NK-92 treated with Interleukin-12 subunit alpha and Interleukin-12 subunit beta, amount 100 ng/mL, for 24 hours (cell line): Measurements from ENCODE around the gene HSD17B8.

Source experiments
- DNase-seq: peaks from one replicate; lab custom pipeline; 2025; lab: John Stamatoyannopoulos, UW

The HSD17B8 gene

DNA sequence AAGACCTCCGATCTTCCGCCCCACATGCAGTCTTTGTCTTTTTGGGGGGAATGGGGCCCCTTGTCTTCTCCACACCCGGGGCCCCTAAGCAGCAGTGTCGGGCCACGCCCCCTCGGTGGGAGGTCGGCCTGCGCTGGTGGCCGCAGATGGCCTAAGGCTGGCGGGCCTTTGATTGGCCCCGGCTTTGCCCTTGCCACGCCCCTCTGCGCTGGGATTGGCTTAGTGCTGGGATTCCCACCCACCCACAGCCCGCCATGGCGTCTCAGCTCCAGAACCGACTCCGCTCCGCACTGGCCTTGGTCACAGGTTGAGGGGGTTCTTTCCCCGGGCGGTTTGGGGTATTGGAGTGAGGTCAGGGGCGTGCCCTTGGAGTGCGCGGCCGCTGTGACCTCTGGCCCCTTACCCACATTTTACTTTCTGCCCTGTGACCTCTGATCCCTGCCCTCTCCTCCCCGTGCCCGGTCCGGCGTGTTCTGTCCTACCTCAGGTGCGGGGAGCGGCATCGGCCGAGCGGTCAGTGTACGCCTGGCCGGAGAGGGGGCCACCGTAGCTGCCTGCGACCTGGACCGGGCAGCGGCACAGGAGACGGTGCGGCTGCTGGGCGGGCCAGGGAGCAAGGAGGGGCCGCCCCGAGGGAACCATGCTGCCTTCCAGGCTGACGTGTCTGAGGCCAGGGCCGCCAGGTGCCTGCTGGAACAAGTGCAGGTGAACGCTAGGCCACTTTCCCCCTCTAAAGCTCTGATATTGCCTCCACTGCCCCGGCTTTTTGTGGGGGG is at the start of gene HSD17B8:
TSS of gene HSD17B8 (plus strand) at position 241 of the 776 bp plus-strand sequence. CDS start at position 255, 14 bp downstream.
- peak; percentile 75 for DNase-seq

- no peak for DNase-seq
These were observed 47.9 kb upstream of the HSD17B8 start for GRCh38 chr6:33156561-33156960.

GRCh38 chr6:33156964-33157363 is 47.5 kb upstream of the HSD17B8 start:
- no peak for DNase-seq

- DNase-seq = no peak
These were observed 44.4 kb upstream of the HSD17B8 start for GRCh38 chr6:33160096-33160495.

- no peak for DNase-seq
These were observed 43.6 kb upstream of the HSD17B8 start for GRCh38 chr6:33160728-33161344.

DNA sequence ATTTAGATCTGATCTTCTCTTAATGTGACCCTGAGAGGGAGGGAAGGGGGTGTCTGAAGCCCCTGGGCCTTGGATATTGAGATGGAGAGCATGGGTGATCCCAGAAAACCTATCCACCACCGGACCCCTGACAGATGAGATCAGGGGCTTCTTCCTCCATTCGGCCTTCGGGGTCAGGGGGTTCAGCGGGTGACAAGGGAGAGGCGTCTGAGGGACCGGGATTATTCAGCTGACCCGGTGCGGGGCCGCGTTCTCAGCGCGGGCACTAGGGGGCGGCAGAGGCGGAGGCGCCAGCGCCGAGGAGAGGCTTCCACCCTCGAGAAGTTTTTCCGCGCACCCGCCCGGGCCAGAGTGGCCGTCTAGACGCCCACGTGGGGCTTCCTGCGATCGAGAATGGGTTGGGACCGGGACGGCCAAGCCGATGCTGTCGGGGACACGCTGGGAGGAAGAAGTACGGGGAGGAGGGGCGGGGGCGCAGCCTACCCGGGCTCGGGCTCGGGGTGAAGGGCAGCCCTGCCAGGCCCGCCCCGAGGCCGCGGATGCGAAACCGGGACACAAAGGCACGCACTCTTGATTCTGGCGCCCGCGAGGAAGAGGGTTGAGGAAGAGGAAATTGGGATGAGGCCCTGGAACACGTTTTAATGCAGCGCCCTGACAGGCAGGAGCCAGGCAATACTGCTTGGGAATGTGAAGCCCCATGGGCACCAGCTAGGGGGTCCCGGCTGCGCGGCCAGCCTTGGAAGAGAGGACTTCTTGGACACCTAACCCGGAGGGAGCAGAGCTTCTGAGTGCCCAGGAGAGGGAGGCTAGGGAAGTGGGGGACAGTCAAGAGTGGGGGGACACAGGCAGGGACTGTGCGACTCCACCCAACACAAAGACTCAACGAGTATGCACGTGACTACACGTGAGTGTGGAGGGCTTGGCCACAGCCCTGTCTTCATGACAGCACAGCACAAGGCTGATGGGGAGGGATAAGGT is 42.8 kb upstream of the HSD17B8 start:
- peak; percentile 49 for DNase-seq

GRCh38 chr6:33163540-33163939 is 40.9 kb upstream of the HSD17B8 start:
- no peak for DNase-seq

DNA sequence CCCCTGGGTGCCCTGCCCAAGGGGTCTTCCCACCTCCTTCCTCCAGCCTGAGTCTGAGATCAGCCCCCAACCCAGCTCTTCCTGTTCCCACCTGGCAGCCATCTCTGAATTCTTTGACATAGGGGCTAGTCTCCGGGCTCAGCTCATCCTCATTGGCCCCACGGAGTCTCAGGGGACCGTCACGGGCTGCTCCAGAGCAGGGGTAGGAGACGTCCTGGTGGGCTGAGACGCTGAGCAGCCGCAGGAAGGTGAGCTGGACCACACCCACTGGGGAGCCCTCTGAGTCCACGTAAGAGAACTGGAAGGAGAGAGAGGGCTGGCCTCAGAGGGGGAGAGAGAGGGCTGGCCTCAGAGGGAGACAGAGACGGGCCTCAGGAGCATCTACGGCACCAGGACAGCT is 40.3 kb upstream of the HSD17B8 start:
- no peak for DNase-seq

DNA sequence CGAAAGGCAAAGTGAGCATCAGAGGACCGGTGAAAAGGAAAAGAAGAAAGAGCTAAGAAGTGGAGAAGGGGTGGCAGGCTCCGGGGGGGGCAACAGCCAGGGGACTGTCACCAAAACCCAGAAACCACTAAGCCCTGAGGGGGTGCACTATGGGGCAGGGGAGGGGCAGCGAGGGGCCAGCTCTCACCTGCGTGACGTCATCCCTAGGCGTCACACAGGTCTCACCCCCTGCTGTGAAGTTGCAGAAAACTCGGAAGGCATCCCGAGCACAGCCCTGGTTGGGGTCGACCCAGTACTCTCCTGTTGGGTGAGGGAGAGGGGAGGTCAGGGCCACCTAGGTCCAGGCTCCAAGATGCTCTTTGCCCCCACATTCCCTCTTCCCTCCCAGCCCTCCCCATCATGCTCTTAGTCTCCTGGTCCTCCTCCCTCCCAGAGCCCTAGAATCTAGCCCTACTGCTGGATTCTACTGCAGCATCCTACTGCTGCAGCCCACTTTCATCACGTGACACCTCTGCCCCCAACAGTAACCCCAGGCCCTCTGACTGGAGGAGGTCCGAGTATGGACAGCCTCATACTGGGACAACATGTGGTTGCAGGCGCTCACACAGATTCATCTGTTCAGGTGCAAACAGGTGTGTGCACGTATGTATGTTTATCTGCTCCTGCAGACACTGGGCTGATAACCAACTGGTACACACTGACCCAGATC is 39.6 kb upstream of the HSD17B8 start:
- DNase-seq = no peak

DNA sequence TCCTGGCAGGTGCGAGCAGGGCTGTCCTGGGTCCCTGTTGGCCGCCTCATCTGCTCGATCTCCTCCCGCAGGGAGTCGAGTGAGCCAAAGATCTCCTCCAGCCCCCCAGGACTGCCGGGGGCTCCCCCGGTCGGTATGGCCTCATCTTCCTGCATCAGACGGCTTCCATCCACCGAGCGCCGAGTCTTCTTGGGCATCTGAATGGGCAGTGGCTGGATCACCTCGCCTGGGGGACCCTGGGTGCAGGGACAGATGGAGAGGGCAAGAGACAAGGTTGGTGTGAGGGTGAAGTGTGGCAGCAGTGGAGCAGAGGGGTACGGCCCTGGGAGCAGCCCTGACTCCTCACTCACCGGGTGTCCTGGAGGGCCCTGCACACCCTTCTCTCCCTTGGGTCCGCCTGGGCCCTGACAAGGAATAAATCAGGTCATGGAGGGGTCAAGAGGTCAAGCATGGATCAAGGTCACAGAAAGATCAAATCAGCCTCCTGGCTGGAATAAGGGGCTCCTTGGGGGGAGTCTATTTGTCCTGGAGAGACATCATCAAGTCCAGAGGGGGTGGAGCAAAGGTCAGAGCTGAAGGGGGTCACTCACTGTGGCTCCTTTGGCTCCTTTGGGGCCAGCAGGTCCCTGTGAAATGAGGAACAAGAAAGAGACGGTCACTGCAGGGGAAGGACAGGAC is 38.7 kb upstream of the HSD17B8 start:
- no peak for DNase-seq

DNA sequence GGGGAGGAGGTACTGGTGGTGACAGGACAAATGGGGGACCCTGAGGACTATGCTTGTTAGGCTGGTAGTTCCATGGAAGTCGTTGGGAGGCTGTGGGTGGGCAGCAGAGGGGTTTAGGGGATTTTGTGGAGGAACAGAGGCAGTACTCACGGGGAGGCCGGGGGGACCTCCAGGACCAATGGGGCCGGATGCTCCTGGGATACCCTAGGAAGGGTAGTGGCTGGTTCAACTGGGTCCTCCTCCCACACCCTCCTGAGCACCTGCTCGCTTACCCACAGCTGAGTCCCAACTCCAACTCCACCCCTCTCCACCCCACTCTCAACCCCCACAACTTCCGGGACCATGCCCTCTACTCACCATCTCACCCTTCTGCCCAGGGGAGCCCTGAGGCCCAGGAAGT is 38.1 kb upstream of the HSD17B8 start:
- DNase-seq = no peak

DNA sequence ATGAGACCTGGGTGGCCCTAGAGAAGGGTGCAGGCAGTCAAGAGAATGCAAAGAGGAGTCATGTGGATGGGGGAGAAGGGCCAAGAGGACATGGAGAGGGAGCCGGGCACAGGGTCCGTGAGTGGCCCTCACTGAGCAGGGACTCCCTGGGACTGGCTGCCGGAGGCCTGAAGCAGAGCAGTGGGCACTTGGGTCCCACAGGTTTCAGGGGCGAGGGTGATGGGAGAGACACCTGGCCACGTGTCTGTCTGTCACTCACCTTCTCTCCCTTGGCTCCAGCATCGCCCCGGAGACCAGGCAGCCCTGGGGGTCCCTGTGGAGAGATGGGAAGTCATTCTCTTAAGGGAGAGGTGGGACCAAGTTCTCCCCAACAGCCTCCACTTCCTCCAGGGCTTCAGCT is 37.6 kb upstream of the HSD17B8 start:
- no peak for DNase-seq

GRCh38 chr6:33167374-33168283 is 36.8 kb upstream of the HSD17B8 start:
- DNase-seq = no peak

DNA sequence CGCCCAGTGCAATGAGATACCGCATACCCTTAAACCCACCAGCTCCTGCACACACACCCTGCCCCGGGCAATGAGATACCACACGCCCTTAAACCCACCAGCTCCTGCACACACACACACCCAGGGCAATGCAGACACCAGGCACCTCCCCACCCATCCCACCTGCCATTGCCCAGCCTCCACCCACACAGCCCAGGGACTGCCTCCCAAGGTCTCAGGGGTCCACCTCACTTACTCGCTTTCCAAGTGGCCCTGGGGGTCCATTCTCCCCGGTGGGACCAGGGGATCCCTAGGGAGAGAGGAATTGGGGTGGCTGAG is 36.2 kb upstream of the HSD17B8 start:
- no peak for DNase-seq

DNA sequence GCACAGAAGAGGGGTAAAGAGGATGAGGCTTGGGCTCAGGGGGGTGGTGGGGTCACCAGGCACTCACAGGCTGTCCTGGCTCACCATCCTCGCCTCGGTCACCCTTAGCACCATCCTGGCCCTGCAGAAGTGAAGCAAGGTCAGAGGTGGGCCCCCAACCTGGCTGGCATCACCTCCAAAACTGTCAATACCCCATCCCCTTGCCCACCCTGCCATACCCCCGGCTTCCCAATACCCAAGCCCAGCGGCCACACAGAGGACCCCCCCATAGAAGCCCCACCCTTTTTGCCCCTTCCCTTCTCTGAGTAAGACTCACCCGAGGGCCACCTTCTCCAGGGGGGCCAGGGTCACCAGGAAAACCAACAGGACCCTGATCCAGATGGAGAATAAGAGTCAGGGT is 35.8 kb upstream of the HSD17B8 start:
- DNase-seq = no peak

DNA sequence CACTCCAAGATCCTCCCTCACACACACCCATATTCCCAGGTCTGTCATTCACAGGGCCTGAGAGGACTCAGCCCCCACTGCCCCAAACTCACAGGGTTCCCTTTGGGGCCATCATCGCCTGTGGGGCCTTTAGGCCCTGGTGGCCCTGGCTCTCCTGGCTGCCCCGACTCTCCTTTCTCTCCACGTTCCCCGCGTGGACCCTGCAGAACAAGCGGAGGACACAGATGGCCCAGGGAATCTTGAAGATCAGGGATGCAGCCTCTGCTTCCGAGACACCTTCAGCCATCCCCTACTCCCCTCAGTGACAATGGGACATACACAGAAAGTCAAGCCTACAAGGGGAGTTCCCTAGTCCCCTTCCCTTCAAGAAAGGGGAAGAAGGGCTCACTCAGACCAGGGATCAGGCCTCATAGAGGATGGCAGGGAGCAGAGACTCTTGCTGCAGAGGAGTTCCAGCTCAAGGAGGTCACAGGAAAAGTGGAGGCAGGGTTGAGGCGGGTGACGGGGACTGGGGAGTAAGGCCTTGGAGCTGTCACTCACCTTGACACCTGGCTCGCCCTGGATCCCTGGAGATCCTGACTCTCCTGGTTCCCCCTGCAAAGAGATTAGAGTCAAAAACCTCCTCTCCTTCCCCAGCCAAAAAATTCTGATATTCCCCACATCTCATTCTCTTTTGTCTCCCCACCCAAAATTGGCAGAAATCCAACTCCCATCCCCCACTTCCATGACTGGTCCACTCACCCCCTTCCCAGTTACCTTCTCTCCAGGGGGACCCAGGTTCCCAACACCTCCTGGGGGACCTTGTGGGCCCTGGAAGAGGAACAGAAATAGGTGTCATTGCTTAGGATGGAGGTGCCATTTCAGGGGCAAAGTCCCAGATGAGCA is 34.9 kb upstream of the HSD17B8 start:
- no peak for DNase-seq

DNA sequence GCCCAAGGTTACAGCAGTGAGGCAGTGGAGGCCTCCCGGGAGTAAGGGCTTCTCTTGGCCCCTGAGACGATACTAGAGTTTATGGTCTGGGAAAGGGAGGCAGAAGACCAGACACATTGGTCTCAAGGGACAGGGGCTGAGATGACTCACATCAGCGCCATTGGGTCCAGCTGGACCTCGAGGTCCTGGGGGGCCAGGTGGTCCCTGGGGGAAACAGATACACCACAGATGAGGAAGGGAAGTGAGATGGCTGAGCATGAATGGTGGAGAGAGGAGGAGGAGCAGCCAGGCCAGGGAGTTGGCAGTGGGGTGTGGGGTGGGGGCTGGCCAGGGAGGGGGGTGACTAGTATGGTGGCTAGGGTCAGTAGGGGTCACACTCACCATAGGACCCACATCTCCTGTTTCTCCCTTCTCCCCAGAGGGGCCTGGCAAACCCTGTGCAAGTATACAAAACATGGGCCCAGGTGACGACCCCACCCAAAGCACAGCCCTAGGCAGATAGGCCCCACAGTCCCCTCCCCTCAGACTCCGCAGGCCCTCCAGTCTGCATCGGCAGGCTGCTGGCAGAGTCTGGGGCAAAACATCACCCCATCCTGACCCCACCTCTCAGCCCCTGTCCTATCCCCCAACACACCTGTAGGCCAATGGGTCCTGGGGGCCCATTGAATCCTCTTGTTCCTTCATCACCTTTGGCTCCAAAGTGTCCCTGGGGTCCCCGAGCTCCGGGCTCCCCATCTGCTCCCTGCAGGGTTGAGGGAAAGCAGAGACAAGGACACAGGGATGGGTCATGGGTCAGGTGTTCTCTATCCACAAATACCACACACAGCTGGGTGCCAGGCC is 34.1 kb upstream of the HSD17B8 start:
- no peak for DNase-seq
